Liver (tissue), 9 donors: ENCODE data around the gene MELTF. TPM values are rescaled to one million over a fixed set of nuclear protein-coding genes. Genes with fewer than 3 reads are reported as not detected.

ENCODE experiments used
- DNase-seq: peaks from one replicate; pipeline ENCODE4 v3.0.0-alpha.2; 2017; ENCODE audit warnings: low spot score
- H3K27ac ChIP-seq, 2 donors: one replicate each; pipeline ENCODE4 v1.7.0; 2013; ENCODE audit warnings: inconsistent platforms in 2 of 2, low read length in 2 of 2, control low read depth in 1 of 2, low read depth in 1 of 2, mild to moderate bottlenecking in 1 of 2
- H3K27me3 ChIP-seq, 4 donors: one replicate each; pipeline versions ENCODE4 v1.6.1 to v1.7.0; 2013; ENCODE audit warnings: low read length in 3 of 4, inconsistent platforms in 1 of 4, mild to moderate bottlenecking in 1 of 4, moderate library complexity in 1 of 4; ENCODE audit not compliant: control insufficient read depth in 4 of 4, insufficient read depth in 4 of 4
- H3K36me3 ChIP-seq, 4 donors: one replicate each; pipeline versions ENCODE4 v1.6.1 to v1.7.0; 2013; ENCODE audit warnings: low read length in 3 of 4, mild to moderate bottlenecking in 3 of 4, low read depth in 1 of 4, moderate library complexity in 1 of 4; ENCODE audit not compliant: control insufficient read depth in 4 of 4, insufficient read depth in 3 of 4
- H3K4me1 ChIP-seq, 4 donors: one replicate each; pipeline versions ENCODE4 v1.6.1 to v1.7.0; 2013; ENCODE audit warnings: low read length in 3 of 4, mild to moderate bottlenecking in 3 of 4, moderate library complexity in 1 of 4; ENCODE audit not compliant: control insufficient read depth in 4 of 4, insufficient read depth in 4 of 4
- H3K4me3 ChIP-seq, 3 donors: one replicate each; pipeline versions ENCODE4 v1.6.1 to v1.7.0; 2013; ENCODE audit warnings: low read length in 3 of 3, control low read depth in 1 of 3, low read depth in 1 of 3, mild to moderate bottlenecking in 1 of 3
- H3K9ac ChIP-seq, 2 donors: one replicate each; pipeline ENCODE4 v1.7.0; 2013; ENCODE audit warnings: low read length in 2 of 2, mild to moderate bottlenecking in 2 of 2, moderate library complexity in 2 of 2, control low read depth in 1 of 2, low read depth in 1 of 2
- H3K9me3 ChIP-seq, 4 donors: one replicate each; pipeline versions ENCODE4 v1.6.1 to v1.7.0; 2013; ENCODE audit warnings: low read length in 3 of 4; ENCODE audit not compliant: control insufficient read depth in 4 of 4
- EGR1 ChIP-seq, 2 donors: IDR thresholded peaks; 2 replicates each; pipeline ENCODE4 v1.6.1; 2016 to 2018; ENCODE audit warnings: antibody characterized with exemption in 2 of 2, low read depth in 2 of 2
- HNF4A ChIP-seq, 2 donors: conservative IDR thresholded peaks; 2 replicates each; pipeline ENCODE4 v1.6.1; 2016; ENCODE audit warnings: antibody characterized with exemption in 2 of 2, mild to moderate bottlenecking in 2 of 2
- HNF4G ChIP-seq: IDR thresholded peaks from 2 replicates; pipeline ENCODE4 v1.6.1; 2016; ENCODE audit warnings: antibody characterized with exemption
- JUND ChIP-seq, 2 donors: IDR thresholded peaks; 2 replicates each; pipeline ENCODE4 v1.6.1; 2016; ENCODE audit warnings: antibody characterized with exemption in 2 of 2
- NR2F2 ChIP-seq: IDR thresholded peaks from 2 replicates; pipeline ENCODE4 v1.6.1; 2016; ENCODE audit warnings: antibody characterized with exemption
- RAD21 ChIP-seq, 2 donors: IDR thresholded peaks; 2 replicates each; pipeline ENCODE4 v1.6.1; 2016; ENCODE audit warnings: antibody characterized with exemption in 2 of 2, mild to moderate bottlenecking in 2 of 2
- RXRA ChIP-seq, 2 donors: IDR thresholded peaks; 2 replicates each; pipeline ENCODE4 v1.6.1; 2017 to 2018; ENCODE audit warnings: antibody characterized with exemption in 2 of 2, mild to moderate bottlenecking in 1 of 2
- SP1 ChIP-seq: IDR thresholded peaks from 2 replicates; pipeline ENCODE4 v1.6.1; 2018; ENCODE audit warnings: antibody characterized with exemption, mild to moderate bottlenecking
- TAF1 ChIP-seq: conservative IDR thresholded peaks from 2 replicates; pipeline ENCODE4 v1.6.1; 2016; ENCODE audit warnings: antibody characterized with exemption, mild to moderate bottlenecking
- WGBS: extraction: QIAGEN DNeasy Blood & Tissue Kit; methylation state at CpG from one replicate; pipeline ENCODE4 v1.1.7; 2013; 5-methylcytosine and 5-hydroxymethylcytosine counted together
- polyA plus RNA-seq, 2 donors: library from polyadenylated mRNA; stranded (reverse) in 1 of 2; unstranded in 1 of 2; fragments of 200-250 nt in 1 of 2; fragments of >200 nt in 1 of 2; fragmentation: Nextera tagmentation in 1 of 2; extraction: Ambion mirVana in 1 of 2; gene quantifications; one replicate each; pipeline versions ENCODE4 v1.2.1 to v1.2.3, GENCODE V29; 2013 to 2015
- total RNA-seq, 2 donors: library from RNA; depleted of rRNA; stranded (reverse); fragments of >200 nt; gene quantifications; one replicate each; pipeline ENCODE4 v1.2.3, GENCODE V29; 2014
- TF ChIP-seq, protein P1 (sequence below): IDR thresholded peaks from 2 replicates; pipeline ENCODE4 v1.6.1; 2016; ENCODE audit warnings: antibody characterized with exemption
- TF ChIP-seq, protein P2 (sequence below): IDR thresholded peaks from 2 replicates; pipeline ENCODE4 v1.6.1; 2016; ENCODE audit warnings: antibody characterized with exemption, mild to moderate bottlenecking
- TF ChIP-seq, protein P3 (sequence below): fragments of 150-350 bp; IDR thresholded peaks from 2 replicates; pipeline ENCODE4 v1.5.1; 2017; ENCODE audit warnings: improper control_type of control experiment, low read depth, low read length; ENCODE audit not compliant: missing input control
- TF ChIP-seq, protein P4 (sequence below): IDR thresholded peaks from 2 replicates; pipeline ENCODE4 v1.6.1; 2016; ENCODE audit warnings: antibody characterized with exemption
- TF ChIP-seq, protein P5 (sequence below): IDR thresholded peaks from 2 replicates; pipeline ENCODE4 v1.6.1; 2016; ENCODE audit warnings: antibody characterized with exemption
- donor health status: healthy.
- donor health status: healthy.
- donor health status: healthy.
- donor health status: healthy.
- donor health status: healthy.

Gene MELTF
- total and polyA plus RNA-seq, 4 donors: 0.14 to 1.2 (median 1.0) TPM

DNA sequence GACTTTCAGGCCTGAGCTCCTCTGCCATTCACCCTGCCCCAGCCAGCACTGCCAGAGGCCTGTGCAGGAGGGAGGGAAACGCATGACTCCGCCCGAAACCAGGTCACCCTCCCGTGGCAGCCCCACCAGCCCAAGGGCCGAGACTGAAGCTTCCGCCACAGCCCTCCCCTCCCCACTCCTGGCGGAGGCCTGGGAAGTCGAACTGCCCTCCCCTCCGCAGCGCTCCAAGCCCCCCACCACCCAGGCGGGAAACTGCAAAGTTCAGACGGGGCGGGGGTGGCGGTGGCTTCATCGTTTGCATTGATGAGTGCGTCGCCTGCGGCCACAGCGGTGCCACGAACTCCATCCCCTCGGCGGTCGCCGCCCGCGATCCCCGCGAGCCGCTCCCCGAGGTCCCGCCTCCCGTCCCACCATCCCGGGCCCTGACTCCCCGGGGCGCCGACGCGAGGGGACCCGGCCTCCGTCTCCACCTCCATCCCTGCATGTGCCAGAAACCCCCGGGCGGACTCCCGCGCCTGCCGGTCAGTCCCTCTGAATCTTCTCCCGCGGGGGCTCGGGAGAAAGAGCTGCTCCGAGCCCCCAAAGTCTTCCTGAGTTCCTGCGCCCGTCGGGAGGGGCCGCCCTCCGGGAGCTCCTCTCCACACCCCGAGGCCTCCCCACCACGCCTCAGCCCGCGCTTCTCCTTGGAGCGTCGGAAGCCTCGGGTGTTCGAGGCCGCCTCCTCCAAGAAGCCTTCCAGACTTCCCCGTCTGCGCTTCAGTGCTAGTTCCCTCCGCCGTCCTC, 698 bp downstream of the MELTF start (continued):
- TF ChIP-seq, protein P1, sequence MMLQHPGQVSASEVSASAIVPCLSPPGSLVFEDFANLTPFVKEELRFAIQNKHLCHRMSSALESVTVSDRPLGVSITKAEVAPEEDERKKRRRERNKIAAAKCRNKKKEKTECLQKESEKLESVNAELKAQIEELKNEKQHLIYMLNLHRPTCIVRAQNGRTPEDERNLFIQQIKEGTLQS: no peak

DNA sequence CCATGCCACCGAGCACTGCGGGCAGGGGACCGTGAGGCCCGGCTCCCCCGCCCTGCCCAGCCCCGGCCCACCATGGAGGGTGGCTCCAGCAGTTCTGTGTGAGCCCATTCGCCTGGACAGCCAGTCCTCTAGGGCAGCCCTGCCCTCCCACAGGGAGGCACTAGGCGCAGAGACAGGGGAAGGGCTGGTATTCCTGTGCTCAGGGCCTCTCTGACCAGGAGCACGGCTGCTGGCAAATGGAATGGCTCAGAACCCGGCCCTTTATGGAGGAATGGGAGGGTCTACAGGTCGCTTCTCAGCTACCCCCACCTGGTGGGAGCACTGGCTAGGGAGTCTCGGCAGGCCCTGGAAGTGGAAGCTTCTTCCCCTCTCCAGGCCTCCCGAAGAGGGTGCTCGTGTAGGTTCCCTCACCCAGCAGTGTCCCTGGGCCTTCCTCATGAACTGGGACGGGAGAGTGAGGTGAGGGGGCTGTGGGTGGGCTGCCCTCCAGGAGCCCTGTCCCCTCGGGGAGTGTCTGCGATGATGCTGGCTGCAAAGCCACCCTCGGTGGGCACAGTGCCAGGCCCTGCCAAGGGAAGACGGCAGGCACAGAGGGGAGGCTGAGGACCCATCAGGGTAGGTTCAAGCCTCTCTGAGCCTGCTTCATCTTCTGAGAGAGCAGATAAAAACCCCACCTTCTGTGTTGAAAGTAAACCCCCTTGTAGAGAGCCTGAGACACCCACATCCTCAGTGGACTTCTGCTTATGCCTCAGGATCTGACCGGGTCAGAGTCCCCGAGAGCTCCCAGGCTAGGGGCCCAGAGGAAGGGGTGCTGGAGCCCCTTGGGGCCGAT, 1.5 kb downstream of the MELTF start:
- TF ChIP-seq, protein P1: no peak
- TF ChIP-seq, protein P2, sequence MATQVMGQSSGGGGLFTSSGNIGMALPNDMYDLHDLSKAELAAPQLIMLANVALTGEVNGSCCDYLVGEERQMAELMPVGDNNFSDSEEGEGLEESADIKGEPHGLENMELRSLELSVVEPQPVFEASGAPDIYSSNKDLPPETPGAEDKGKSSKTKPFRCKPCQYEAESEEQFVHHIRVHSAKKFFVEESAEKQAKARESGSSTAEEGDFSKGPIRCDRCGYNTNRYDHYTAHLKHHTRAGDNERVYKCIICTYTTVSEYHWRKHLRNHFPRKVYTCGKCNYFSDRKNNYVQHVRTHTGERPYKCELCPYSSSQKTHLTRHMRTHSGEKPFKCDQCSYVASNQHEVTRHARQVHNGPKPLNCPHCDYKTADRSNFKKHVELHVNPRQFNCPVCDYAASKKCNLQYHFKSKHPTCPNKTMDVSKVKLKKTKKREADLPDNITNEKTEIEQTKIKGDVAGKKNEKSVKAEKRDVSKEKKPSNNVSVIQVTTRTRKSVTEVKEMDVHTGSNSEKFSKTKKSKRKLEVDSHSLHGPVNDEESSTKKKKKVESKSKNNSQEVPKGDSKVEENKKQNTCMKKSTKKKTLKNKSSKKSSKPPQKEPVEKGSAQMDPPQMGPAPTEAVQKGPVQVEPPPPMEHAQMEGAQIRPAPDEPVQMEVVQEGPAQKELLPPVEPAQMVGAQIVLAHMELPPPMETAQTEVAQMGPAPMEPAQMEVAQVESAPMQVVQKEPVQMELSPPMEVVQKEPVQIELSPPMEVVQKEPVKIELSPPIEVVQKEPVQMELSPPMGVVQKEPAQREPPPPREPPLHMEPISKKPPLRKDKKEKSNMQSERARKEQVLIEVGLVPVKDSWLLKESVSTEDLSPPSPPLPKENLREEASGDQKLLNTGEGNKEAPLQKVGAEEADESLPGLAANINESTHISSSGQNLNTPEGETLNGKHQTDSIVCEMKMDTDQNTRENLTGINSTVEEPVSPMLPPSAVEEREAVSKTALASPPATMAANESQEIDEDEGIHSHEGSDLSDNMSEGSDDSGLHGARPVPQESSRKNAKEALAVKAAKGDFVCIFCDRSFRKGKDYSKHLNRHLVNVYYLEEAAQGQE: no peak
- TF ChIP-seq RAD21 (IDR thresholded peaks at IDR 0.05): no peak
- TF ChIP-seq TAF1: no peak
- TF ChIP-seq NR2F2: no peak
- Histone ChIP-seq H3K4me3 (no peak overlapping the region), H3K36me3 (no peaks in the 10 kb centered on the region), H3K9me3 (no peaks in the 10 kb centered on the region), H3K4me1 (peaks cover 0 to 10% (median 6%) of the 10 kb centered on the region in 4 donors), H3K9ac (no peak overlapping the region), H3K27ac (no peak overlapping the region), H3K27me3 (no peaks in the 10 kb centered on the region)
- WGBS: 86% methylated on average over 22 of the region's 22 CpGs
- peak; percentile 33 for DNase-seq

DNA sequence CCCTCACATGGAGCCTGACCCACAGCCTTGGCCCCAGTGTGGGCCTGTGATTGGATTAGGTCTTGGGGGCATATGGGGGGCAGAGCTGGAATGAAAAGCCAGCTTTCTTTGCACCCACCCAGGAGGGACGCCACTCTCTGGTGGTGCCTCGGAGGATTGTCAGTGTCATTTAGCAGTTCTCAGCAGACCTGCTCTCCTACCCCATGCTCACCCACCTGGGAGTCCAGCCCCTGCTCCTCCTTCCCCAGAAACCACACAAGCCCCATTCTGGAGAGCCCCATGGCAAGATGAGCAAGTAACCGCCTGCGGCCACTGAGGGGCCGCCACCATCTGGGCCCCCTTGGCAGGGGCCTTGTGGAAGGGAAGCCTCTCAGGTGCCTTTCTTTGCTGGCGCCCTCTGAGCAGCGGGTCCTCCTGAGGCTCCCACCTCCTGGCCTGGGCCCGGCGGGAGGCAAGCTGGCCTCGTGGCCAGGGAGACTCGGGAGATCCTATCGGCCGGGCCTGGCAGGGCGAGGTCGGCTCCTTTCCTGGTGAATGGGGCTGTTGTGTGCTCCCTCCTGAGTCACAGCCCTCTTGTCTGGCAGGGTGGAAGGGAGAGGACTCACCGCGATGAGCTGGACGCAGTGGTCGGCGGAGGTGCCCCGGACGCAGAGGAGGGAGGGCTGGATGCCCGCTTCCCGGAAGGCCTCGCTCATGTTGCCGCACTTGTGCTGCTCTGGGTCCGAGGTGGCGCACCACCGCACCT, 2.3 kb downstream of the MELTF start:
- Histone ChIP-seq H3K4me3 (no peak overlapping the region), H3K27ac (no peak overlapping the region), H3K9ac (no peak overlapping the region), H3K27me3 (no peaks in the 10 kb centered on the region), H3K4me1 (peaks cover 0 to 10% (median 6%) of the 10 kb centered on the region in 4 donors), H3K9me3 (no peaks in the 10 kb centered on the region), H3K36me3 (no peaks in the 10 kb centered on the region)
- WGBS: 95% methylated on average over 29 of the region's 29 CpGs
- TF ChIP-seq RAD21 (IDR thresholded peaks at IDR 0.05) (no peak), NR2F2 (no peak), HNF4A (conservative IDR thresholded peaks at IDR 0.05) (no peak), JUND (IDR thresholded peaks at IDR 0.05) (no peak), EGR1 (IDR thresholded peaks at IDR 0.05; ENCODE audit: low read depth in 2 of 2) (no peak), SP1 (no peak), RXRA (IDR thresholded peaks at IDR 0.05) (no peak), HNF4G (no peak)
- TF ChIP-seq, protein P3, sequence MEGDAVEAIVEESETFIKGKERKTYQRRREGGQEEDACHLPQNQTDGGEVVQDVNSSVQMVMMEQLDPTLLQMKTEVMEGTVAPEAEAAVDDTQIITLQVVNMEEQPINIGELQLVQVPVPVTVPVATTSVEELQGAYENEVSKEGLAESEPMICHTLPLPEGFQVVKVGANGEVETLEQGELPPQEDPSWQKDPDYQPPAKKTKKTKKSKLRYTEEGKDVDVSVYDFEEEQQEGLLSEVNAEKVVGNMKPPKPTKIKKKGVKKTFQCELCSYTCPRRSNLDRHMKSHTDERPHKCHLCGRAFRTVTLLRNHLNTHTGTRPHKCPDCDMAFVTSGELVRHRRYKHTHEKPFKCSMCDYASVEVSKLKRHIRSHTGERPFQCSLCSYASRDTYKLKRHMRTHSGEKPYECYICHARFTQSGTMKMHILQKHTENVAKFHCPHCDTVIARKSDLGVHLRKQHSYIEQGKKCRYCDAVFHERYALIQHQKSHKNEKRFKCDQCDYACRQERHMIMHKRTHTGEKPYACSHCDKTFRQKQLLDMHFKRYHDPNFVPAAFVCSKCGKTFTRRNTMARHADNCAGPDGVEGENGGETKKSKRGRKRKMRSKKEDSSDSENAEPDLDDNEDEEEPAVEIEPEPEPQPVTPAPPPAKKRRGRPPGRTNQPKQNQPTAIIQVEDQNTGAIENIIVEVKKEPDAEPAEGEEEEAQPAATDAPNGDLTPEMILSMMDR: no peak
- TF ChIP-seq, protein P2: no peak
- TF ChIP-seq, protein P4, sequence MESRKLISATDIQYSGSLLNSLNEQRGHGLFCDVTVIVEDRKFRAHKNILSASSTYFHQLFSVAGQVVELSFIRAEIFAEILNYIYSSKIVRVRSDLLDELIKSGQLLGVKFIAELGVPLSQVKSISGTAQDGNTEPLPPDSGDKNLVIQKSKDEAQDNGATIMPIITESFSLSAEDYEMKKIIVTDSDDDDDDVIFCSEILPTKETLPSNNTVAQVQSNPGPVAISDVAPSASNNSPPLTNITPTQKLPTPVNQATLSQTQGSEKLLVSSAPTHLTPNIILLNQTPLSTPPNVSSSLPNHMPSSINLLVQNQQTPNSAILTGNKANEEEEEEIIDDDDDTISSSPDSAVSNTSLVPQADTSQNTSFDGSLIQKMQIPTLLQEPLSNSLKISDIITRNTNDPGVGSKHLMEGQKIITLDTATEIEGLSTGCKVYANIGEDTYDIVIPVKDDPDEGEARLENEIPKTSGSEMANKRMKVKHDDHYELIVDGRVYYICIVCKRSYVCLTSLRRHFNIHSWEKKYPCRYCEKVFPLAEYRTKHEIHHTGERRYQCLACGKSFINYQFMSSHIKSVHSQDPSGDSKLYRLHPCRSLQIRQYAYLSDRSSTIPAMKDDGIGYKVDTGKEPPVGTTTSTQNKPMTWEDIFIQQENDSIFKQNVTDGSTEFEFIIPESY: no peak
- TF ChIP-seq, protein P5, sequence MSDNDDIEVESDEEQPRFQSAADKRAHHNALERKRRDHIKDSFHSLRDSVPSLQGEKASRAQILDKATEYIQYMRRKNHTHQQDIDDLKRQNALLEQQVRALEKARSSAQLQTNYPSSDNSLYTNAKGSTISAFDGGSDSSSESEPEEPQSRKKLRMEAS: no peak
- no peak for DNase-seq
